ENCODE measurements around the gene PRR19.

Gene PRR19

GRCh38 chr19:42287017-42287826 lies 14.7 kb upstream of the PRR19 start (continued):
- TF ChIP-seq CSRNP3 (CRISPR knock-in tag; IDR thresholded peaks at IDR 0.05) (no peak), ZC3H10 (CRISPR knock-in tag; IDR thresholded peaks at IDR 0.05) (no peak), OSR1 (CRISPR knock-in tag; IDR thresholded peaks at IDR 0.05) (no peak), CSDC2 (CRISPR knock-in tag; IDR thresholded peaks at IDR 0.05) (no peak), CREB5 (CRISPR knock-in tag; IDR thresholded peaks at IDR 0.05; ENCODE audit: low read depth) (no peak)

GRCh38 chr19:42287827-42288107 lies 14.2 kb upstream of the PRR19 start:
- TF ChIP-seq PPARA (CRISPR knock-in tag; IDR thresholded peaks at IDR 0.05; ENCODE audit: borderline replicate concordance) (no peak), ZNF70 (CRISPR knock-in tag; IDR thresholded peaks at IDR 0.05) (no peak), TOX (CRISPR knock-in tag; IDR thresholded peaks at IDR 0.05; ENCODE audit: borderline replicate concordance) (no peak)
- no peak for ATAC-seq

- ATAC-seq, result no peak
- TF ChIP-seq GLIS3 (CRISPR knock-in tag; IDR thresholded peaks at IDR 0.05) (no peak), CSDC2 (CRISPR knock-in tag; IDR thresholded peaks at IDR 0.05) (no peak), SNAI2 (CRISPR knock-in tag; IDR thresholded peaks at IDR 0.05) (no peak), OSR1 (CRISPR knock-in tag; IDR thresholded peaks at IDR 0.05) (no peak), ISL1 (CRISPR knock-in tag; IDR thresholded peaks at IDR 0.05) (no peak), PATZ1 (CRISPR knock-in tag; IDR thresholded peaks at IDR 0.05; ENCODE audit: borderline replicate concordance) (no peak), CREB5 (CRISPR knock-in tag; IDR thresholded peaks at IDR 0.05; ENCODE audit: low read depth) (no peak)
These were observed 13.5 kb upstream of the PRR19 start for GRCh38 chr19:42288387-42288786.

- ATAC-seq, result no peak
- TF ChIP-seq ZNF8 (CRISPR knock-in tag; IDR thresholded peaks at IDR 0.05) (no peak), CSRNP3 (CRISPR knock-in tag; IDR thresholded peaks at IDR 0.05) (no peak)
These were observed 12.9 kb upstream of the PRR19 start for GRCh38 chr19:42288881-42289555.

- no peak for ATAC-seq
- TF ChIP-seq RARB (CRISPR knock-in tag; IDR thresholded peaks at IDR 0.05) (no peak), SNAI2 (CRISPR knock-in tag; IDR thresholded peaks at IDR 0.05) (no peak), ZC3H10 (CRISPR knock-in tag; IDR thresholded peaks at IDR 0.05) (no peak), ZFP3 (CRISPR knock-in tag; IDR thresholded peaks at IDR 0.05) (no peak), ESRRG (CRISPR knock-in tag; IDR thresholded peaks at IDR 0.05) (no peak), ARNTL (CRISPR knock-in tag; IDR thresholded peaks at IDR 0.05; ENCODE audit: borderline replicate concordance, low read depth) (no peak), POU6F1 (CRISPR knock-in tag; IDR thresholded peaks at IDR 0.05; ENCODE audit: borderline replicate concordance, low read depth) (no peak), ZNF565 (CRISPR knock-in tag; conservative IDR thresholded peaks at IDR 0.05; ENCODE audit: low read depth) (no peak), TSHZ2 (CRISPR knock-in tag; IDR thresholded peaks at IDR 0.05) (no peak)
These were observed 12.3 kb upstream of the PRR19 start for GRCh38 chr19:42289556-42290041.

Measured in SK-N-SH treated with all-trans-retinoic acid at 6 μM for 48 hours (cell line).